GM12801 (cell line): ENCODE measurements around the gene DMGDH.

Source experiments
- TF ChIP-seq, protein P1 (sequence below): IDR thresholded peaks from one replicate; pipeline ENCODE4 v1.5.1; 2011; ENCODE audit warnings: control low read depth; ENCODE audit not compliant: insufficient read length; ENCODE audit errors: extremely low read depth

Gene DMGDH

DNA sequence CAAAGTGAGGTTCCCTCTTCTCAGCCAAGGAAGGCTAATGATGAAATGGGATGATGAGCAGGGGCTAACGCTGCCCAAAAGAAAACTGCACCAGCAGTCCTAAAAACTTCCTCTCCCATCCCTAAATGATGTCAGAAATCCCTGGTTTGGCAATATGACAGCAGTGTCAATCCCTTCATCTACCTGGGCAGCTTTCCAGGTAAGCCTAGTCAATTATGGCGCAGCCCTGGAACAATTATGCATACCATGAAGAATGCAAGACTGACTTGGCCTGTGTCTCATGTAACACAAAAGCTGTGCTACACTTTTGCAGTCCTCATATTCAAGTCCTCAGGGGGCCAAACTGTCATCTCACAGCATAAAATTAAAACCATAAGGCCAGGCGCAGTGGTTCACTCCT, 7.0 kb downstream of the DMGDH start:
- TF ChIP-seq, protein P1, sequence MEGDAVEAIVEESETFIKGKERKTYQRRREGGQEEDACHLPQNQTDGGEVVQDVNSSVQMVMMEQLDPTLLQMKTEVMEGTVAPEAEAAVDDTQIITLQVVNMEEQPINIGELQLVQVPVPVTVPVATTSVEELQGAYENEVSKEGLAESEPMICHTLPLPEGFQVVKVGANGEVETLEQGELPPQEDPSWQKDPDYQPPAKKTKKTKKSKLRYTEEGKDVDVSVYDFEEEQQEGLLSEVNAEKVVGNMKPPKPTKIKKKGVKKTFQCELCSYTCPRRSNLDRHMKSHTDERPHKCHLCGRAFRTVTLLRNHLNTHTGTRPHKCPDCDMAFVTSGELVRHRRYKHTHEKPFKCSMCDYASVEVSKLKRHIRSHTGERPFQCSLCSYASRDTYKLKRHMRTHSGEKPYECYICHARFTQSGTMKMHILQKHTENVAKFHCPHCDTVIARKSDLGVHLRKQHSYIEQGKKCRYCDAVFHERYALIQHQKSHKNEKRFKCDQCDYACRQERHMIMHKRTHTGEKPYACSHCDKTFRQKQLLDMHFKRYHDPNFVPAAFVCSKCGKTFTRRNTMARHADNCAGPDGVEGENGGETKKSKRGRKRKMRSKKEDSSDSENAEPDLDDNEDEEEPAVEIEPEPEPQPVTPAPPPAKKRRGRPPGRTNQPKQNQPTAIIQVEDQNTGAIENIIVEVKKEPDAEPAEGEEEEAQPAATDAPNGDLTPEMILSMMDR: no peak

DNA sequence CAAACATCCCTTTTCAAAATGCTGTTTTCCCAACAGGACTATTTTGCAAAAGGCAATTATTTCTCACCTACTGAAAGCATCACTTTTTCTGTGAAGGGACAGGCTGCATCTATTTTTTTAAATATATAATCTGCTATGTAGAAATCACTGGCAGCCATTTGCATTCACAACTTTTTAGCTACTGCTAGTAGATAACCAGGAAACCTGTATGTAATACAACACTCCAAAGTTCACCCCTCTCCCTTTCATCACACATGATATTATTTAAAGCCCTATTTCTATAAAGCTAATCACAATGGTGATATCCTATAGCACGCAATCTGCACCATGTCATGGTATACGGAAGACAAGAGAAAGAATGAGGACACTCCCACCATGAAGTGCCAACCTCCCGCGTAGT, 9.8 kb downstream of the DMGDH start:
- TF ChIP-seq, protein P1: no peak

DNA sequence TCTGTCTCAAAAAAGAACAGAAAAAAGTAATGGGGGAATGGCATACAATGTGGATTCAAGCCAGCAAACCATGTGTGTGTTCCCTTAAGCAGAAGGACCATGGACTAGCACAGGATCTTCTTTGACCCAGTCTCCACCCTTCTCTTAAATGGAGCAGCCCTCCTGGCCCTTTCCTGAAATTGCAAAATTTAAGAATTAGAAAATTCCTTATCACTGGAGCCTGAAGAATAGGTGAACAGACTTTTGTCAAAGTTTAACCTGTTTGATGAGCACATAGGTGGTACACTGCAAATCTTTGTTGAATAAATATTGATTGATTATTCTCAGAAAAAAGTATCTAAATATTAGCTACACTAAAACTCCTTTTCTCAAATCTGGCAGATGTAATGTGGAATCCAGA, 12.6 kb downstream of the DMGDH start:
- TF ChIP-seq, protein P1: no peak

DNA sequence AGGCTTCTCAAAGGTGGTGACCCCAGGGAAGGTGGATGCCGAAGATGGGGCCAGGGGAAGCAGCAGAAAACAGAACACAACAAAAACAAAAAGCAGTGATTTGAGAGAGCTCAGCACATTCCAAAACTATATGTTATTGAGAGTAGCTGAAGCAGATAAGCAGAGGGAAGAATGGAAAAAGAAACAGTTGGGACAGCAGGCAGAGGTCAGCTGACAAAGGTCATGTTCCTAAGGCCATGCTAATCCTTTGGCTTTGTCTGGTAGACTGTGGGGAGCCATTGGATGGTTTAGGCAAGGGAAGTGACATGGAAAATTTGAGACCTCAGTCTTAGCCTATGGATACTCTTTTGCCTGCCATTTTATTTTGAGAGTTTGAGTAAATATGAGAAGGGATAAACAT, 14.5 kb downstream of the DMGDH start:
- TF ChIP-seq, protein P1: no peak

DNA sequence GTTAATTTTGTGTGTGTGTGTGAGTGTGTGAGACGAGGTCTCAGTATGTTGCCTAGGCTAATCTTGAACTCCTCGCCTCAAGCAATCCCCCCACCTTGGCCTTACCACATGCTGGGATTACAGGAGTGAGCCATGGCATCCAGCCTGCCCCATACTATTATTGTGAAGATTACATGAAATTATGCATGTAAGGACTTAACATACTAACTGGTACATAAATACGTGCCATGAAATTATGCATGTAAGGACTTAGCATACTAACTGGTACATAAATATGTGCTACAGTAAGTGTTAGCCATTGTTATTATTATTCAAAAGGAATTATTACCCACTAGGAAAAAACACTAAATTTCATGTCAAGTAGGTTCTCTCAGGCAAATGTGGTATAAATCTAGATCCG, 16.2 kb downstream of the DMGDH start:
- TF ChIP-seq, protein P1: no peak

DNA sequence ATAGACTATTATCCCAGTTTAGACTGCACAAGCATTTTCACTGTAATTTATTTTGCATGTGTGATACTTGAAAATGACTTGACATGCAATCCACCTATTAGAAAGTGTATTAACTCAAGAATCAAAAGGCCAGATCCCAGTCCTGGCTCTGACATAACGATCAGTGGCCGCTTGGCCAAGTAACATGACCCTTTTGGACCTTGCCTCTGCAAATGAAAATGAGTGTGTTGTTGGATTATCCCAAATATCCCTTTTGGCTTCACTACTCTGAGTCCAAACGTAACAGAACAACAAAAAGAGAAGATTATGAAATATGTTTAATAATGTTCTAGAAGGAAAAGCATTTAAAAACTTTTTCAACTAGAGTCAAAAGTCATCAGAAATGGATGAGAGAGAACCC, 19.0 kb downstream of the DMGDH start:
- TF ChIP-seq, protein P1: no peak

DNA sequence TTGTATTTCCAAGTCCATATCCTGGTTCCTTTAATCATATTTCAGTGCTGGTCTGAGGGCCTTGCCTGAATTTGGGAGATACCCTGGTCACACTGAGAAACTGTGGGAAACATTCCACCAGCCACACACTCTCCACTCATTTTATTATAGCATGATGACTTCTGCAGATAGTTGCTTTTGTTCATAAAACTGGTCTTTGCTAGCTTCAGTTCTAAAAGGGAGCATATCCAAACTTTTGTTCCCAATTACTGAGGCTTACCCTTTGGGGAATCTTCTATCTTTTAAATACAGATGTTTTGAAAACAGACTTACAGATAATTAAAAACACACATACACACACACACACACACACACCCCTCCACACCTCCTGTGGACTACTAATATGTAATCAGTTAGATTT, 21.0 kb downstream of the DMGDH start:
- TF ChIP-seq, protein P1: no peak

DNA sequence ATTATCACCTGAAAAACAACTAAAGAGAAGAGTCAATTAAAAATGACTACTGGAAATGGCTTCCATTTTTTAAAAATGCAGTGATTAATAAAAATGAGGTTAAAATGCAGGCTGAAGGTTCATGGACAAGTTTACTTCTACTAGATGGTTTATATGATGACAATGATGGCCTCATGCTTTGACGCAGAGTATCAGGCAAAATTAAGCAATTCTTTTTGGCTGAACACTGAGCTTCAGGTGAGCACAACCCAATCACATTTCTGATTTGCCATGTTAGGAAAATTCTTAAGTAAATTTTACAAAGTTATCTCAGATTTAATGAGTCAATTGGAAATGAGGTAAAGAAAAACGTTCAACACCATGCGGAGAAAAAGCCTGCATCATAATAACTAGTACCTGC, 22.3 kb downstream of the DMGDH start:
- TF ChIP-seq, protein P1: no peak
